MV-4-11 (cell line): ENCODE data around the gene TMEM72.

Source experiments
- DNase-seq: peaks from one replicate; lab custom pipeline; 2025; lab: John Stamatoyannopoulos, UW

TMEM72 gene

DNA sequence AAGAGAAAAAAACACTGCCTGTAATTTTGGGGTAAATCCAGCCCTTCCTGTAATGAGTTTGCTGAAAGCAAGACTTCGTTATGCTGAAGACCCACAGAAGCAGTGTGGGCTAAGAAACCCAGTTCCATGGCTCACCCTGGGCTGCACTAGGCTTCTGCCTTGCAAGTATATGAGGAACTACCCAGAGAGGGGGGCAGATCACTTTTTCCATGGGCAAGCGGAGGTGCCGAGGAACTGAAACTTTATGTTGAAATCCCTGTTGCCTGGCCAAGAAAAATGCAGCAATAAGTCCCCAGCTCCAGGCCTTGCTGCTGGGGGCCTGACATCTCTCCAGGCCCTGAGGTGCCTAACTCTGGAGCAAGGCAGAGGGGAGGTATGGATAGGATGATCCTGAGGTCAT lies 57.0 kb downstream of the TMEM72 start:
- DNase-seq: peak; percentile 100

GRCh38 chr10:44968500-44969400 lies 57.6 kb downstream of the TMEM72 start:
- peak; percentile 81 for DNase-seq

DNA sequence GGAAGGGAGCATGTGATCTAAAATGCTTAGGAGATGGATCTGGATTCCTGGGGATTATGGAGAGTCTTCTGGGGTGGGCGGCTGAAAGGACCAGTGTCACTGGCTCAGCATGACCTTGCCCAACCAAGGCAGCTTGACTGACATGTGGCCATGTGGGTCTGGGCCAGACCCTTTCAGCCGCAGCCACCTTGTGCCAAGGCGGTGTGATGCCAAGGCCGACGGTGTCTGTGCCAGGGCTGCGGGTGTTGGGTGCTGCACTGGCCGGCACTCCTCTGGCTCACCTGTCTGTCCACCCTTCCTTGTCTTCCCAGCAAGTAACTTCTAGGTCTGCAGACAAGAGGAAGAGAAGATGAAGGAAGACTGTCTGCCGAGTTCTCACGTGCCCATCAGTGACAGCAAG lies 58.7 kb downstream of the TMEM72 start:
- DNase-seq: no peak

GRCh38 chr10:44970812-44971395 lies 59.8 kb downstream of the TMEM72 start:
- no peak for DNase-seq

- no peak for DNase-seq
Observed at GRCh38 chr10:44971434-44971833, 60.3 kb downstream of the TMEM72 start.

DNA sequence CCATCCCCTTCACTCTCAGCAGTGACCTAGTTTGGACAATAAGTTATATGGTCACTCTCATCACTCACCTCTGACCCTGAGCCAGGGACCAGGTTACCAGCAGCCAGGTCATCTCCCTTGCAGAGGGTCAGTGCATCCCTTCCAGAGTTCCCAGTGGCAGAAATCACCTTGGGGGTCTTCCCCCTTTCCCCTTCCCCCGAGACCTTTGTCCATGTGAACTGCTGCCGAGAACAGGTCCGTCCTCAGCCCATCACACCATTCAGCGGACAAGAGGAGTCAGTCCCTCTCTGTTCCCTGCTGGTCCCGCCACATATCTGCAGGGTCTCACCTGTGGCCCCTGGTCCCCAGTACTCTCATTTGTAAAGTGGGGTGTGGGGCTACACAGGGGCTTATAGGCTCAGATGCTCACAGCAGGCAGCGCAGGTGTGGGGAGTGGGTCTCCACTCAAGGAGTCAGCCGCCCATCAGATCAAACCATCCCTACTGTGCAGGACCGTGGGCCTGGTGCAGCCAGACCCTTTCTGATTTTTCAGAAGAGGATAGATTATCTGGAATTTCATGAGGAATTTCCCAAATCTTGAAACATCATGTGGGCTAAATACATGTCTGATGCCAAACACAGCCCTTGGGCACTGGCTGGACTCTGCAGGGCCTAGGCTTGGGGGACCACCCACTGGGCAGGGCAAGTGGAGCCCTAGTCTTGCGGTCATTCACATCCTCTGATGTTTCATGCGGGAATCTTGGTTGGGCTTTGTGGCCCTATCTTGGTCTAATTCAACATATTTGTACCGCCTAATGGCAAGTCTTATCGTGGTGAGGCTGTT lies 61.0 kb downstream of the TMEM72 start:
- DNase-seq: no peak

- no peak for DNase-seq
Observed at GRCh38 chr10:44972874-44973306, 61.8 kb downstream of the TMEM72 start.

DNA sequence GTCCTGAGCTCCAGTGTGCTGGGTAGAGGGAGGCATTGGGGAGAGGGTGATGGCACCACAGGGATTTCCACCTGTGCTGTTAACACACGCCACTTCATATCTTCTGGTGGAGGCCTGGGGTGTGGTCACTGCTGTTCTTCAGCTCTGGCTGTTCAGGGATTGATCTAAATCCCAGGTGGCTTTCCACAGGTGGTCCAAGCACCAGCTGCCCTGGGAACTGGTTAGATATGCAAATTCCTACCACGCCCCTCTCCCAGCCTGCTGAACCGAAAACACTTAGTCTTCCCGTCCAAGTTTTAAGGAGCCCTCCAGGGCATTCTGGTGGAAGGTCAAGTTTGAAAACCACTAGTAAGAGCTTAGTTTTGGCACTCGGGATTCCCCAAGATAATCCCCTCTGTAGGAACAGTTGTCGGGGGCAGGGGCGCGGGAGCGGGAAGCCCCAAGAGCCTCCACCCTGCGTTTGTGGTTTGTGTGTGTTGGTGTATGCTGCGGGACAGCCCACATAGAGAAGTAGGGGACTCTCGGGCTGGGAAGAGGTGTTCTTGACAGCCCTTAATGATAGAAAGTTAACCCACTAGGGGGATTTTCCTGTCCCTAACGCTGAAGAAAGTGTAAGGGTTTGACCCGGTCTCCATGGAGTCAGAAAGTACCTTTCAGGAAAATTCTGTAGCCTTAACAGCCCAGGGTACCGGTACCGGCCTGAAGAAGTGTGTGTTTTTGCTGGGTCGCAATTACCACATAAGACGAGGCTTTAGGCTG lies 62.4 kb downstream of the TMEM72 start:
- peak; percentile 46 for DNase-seq

- DNase-seq: no peak
Observed at GRCh38 chr10:44974082-44974627, 63.0 kb downstream of the TMEM72 start.

- DNase-seq: peak; percentile 35
Observed at GRCh38 chr10:44974628-44975430, 63.7 kb downstream of the TMEM72 start.

- no peak for DNase-seq
Observed at GRCh38 chr10:44975431-44976331, 64.5 kb downstream of the TMEM72 start.

- DNase-seq: no peak
Observed at GRCh38 chr10:44976352-44977198, 65.4 kb downstream of the TMEM72 start.

DNA sequence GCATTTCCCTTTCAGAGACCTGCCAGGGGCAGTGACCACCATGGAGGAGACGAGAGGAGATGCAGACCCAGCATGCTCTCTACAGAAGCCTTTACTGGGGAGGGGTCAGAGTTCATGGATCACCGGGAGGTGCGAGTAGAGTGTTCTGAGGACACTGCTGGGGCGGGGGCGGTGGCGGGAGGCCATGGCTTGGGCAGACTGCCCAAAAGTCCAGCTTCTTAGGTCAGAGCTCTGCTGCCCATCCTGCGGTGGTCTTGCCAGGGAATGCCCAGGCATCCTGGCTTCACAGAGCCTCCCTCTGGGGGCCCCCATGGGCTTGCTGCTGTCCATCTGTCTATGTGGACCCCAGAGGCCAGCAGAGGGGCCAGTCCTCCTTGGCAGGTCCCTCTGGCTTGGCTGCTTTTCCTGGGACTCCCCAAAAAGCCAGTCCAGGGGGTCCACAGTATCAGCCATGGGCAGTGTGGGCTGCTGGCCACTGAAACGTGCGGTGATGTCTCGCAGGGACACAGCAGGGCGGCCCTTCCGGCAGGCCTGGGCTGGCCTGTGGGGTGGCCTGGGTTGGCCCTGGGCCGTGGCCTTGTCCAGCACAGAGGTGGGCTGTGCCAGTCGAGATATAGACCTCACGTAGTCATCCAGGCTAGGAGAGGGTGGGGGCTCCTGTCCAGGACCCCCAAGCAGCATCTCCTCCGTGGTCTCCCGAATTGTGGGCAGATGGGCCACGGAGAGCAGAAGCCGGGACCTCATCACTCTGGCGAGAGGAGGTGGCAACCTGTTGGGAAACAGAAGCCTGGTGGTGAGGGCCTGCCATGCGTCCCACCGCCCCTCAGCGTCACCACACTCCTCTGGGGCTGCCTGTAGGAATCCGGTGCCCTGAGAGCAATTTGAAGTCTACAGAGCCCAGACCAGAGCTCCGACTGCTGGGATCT lies 66.4 kb downstream of the TMEM72 start:
- DNase-seq: no peak

DNA sequence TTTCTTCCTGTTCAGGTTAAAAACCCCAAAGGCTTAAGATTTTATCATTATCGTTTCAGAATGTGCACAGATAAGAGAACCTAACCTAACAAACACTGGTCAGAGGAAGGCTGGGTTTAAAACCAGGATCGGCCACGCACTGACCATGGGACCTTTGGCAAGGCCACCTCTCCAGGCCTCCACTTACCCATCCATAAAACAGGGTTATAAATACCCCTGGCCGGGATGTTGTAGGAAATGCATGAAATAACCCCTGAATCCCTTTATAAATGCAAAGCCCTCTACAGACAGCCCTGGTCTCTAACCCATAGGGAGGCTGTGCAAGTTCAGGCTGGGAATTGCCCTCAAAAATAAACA lies 67.1 kb downstream of the TMEM72 start:
- DNase-seq: no peak

DNA sequence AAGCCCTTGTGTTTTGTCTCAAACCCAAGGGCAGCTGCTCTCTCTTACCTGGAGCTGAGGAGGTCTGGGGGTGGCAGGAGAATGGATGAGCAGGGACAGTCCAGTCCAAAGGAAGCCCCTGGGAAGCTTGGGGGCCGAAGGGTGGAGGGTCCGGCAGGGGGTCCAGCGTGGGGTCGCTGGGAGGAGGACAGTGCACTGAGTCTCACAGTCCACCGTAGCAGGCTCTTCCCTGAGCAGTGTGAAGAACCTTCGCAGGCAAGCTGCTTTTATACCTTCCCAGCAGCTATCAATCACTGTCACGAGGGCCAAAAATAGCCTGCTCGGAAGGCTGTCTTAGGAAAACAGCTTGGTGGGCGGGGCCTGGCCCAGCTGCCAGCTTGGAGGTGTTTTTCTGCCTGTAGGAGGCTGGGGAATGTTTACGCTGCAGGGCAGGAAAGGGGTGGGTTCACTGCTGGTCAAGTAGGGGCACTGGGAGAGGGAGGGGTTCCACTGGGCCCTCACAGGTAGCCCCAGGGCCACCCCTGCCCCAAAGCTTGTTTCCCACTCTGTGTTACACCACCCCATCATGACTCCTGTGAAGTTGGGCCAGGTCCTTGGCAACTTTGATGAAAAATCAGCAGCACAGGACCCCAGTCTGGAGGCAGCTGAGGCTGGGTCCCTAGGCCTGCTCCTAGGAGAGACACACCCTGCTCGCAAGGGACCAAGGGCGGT lies 67.6 kb downstream of the TMEM72 start, which contains the start of gene DEPP1:
DEPP1 (minus strand) TSS at position 240 of the 711 bp plus-strand sequence. CDS start 779 bp downstream, outside the sequence.
- DNase-seq: peak; percentile 10

GRCh38 chr10:44979281-44980191 lies 68.4 kb downstream of the TMEM72 start:
- no peak for DNase-seq
